H1 (cell line): ENCODE data around the gene ADORA1. TPM values are rescaled to one million over a fixed set of nuclear protein-coding genes. Genes with fewer than 3 reads are reported as not detected.

Source experiments
- CBX8 ChIP-seq: fragments of 300-800, 300-1000 bp; sonication (generic); IDR thresholded peaks from 2 replicates; pipeline ENCODE4 v1.7.1; 2016; ENCODE audit warnings: low read depth, low read length, borderline replicate concordance
- KDM4A ChIP-seq: IDR thresholded peaks from one replicate; pipeline ENCODE4 v1.7.1; 2012; ENCODE audit warnings: low read depth, mild to moderate bottlenecking, moderate library complexity, low read length, inconsistent platforms; ENCODE audit not compliant: severe bottlenecking
- MAFK ChIP-seq: IDR thresholded peaks from 2 replicates; pipeline ENCODE4 v1.6.1; 2012; ENCODE audit warnings: low read depth, mild to moderate bottlenecking, improper control_type of control experiment, low read length
- POU5F1 ChIP-seq: IDR thresholded peaks from 2 replicates; pipeline ENCODE4 v1.6.1; 2011; ENCODE audit warnings: low read depth, mild to moderate bottlenecking, low read length, moderate library complexity
- SAP30 ChIP-seq: fragments of 300-600 bp; sonication (generic); IDR thresholded peaks from 2 replicates; pipeline ENCODE4 v1.7.1; 2012; ENCODE audit warnings: low read length, moderate library complexity, mild to moderate bottlenecking, inconsistent platforms; ENCODE audit not compliant: insufficient read depth, insufficient replicate concordance
- SP1 ChIP-seq: IDR thresholded peaks from 2 replicates; pipeline ENCODE4 v1.6.1; 2011; ENCODE audit warnings: low read depth, low read length
- TAF7 ChIP-seq: optimal IDR thresholded peaks from 2 replicates; pipeline ENCODE3; 2011; ENCODE audit warnings: low read depth, mild to moderate bottlenecking, inconsistent platforms, low read length, moderate library complexity, borderline replicate concordance
- TEAD4 ChIP-seq: IDR thresholded peaks from 2 replicates; pipeline ENCODE4 v1.6.1; 2012; ENCODE audit warnings: low read depth, low read length, inconsistent platforms, mixed read lengths
- YY1 ChIP-seq: IDR thresholded peaks from 2 replicates; pipeline ENCODE4 v1.6.1; 2011; ENCODE audit warnings: low read depth, mild to moderate bottlenecking, low read length
- polyA plus RNA-seq, 7 experiments: library from polyadenylated mRNA; depleted of rRNA in 3 of 7; stranded (reverse) in 5 of 7; unstranded in 2 of 7; fragments of >200 nt in 5 of 7; fragments of 200-250 nt in 2 of 7; gene quantifications; 1 replicate in 5 of 7; 2 replicates in 1 of 7; 4 replicates in 1 of 7; pipeline versions ENCODE4 v1.2.1 to v1.2.3, GENCODE V29; 2011 to 2013; ENCODE audit warnings: missing spikeins in 2 of 7, mixed read lengths in 2 of 7
- total RNA-seq: library from RNA; stranded (reverse); fragmentation: NEBNext Ultra II Directional; extraction: Animal tissue kit (Norgen Biotek cat#: 25700); gene quantifications from 2 replicates; pipeline ENCODE4 v1.2.1, GENCODE V29; 2021
- TF ChIP-seq, protein P1 (sequence below): IDR thresholded peaks from 2 replicates; pipeline ENCODE4 v1.6.1; 2012; ENCODE audit warnings: inconsistent platforms

ADORA1 gene
- total and polyA plus RNA-seq, 2 of the 8 experiments (the other 6 are each of a cell fraction or from before 2014, with no cell fraction given) = 3.3 to 6.7 TPM

DNA sequence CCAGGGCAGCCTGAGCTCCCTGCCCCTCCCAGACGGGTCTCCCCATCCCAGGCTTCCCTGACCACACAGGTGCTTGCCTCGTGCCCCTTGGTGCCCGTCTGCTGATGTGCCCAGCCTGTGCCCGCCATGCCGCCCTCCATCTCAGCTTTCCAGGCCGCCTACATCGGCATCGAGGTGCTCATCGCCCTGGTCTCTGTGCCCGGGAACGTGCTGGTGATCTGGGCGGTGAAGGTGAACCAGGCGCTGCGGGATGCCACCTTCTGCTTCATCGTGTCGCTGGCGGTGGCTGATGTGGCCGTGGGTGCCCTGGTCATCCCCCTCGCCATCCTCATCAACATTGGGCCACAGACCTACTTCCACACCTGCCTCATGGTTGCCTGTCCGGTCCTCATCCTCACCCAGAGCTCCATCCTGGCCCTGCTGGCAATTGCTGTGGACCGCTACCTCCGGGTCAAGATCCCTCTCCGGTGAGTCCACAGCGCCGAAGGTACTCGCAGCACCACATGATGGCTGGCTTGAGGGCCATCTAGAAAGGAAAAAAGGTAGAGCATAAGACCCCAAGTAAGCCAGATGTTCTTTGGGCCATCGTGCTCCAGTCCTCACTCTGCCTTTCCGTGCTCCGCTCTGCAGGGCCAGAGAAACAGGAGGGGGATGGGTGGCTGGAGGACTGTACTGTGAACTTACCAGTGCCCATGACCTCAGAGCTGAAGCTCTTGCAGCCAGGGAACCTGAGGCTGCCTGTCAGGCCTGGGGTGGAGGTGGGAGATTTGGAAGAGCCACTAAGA is 1.4 kb downstream of the ADORA1 start (continued):
- TF ChIP-seq CBX8 = no peak
- no peak for TF ChIP-seq KDM4A
- no peak for TF ChIP-seq YY1
- TF ChIP-seq SAP30 = no peak
- TF ChIP-seq, protein P1, sequence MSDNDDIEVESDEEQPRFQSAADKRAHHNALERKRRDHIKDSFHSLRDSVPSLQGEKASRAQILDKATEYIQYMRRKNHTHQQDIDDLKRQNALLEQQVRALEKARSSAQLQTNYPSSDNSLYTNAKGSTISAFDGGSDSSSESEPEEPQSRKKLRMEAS = no peak
- TF ChIP-seq POU5F1 = no peak
- no peak for TF ChIP-seq SP1
- TF ChIP-seq MAFK = no peak
- no peak for TF ChIP-seq TAF7
- TF ChIP-seq TEAD4 = no peak
